SU-DHL-6 (cell line): Measurements from ENCODE around the gene FTCDNL1.

Experiments used
- H2AFZ ChIP-seq: fragments of 200-600 bp; sonication (generic); 2 replicates; pipeline ENCODE4 v1.6.1; 2014; ENCODE audit warnings: low read depth, mild to moderate bottlenecking, moderate library complexity, mixed read lengths, antibody characterized with exemption, low read length; ENCODE audit not compliant: severe bottlenecking
- H3F3A ChIP-seq: fragments of 200-600 bp; shearing (Covaris generic); 2 replicates; pipeline ENCODE4 v1.6.0; 2016; ENCODE audit warnings: antibody characterized with exemption, mild to moderate bottlenecking; ENCODE audit not compliant: insufficient read depth
- H3K27ac ChIP-seq: fragments of 200-600 bp; sonication (generic); 2 replicates; pipeline ENCODE4 v1.5.1; 2016; ENCODE audit warnings: low read depth, mild to moderate bottlenecking, low read length, moderate library complexity, mixed read lengths
- H3K27me3 ChIP-seq: fragments of 200-600 bp; sonication (generic), shearing (Covaris generic); 2 replicates; pipeline ENCODE4 v1.6.0; 2014; ENCODE audit warnings: mild to moderate bottlenecking, low read length
- H3K36me3 ChIP-seq: fragments of 200-600 bp; sonication (generic); 2 replicates; pipeline ENCODE4 v1.6.1; 2014; ENCODE audit warnings: mild to moderate bottlenecking, low read length, mixed read lengths
- H3K4me2 ChIP-seq: fragments of 300-600, 200-600 bp; shearing (Covaris generic), sonication (generic); 2 replicates; pipeline ENCODE4 v1.6.0; 2014; ENCODE audit warnings: low read length, low read depth, mild to moderate bottlenecking; ENCODE audit not compliant: poor library complexity, severe bottlenecking
- H3K4me3 ChIP-seq: fragments of 200-600 bp; sonication (generic); 2 replicates; pipeline ENCODE4 v1.5.1; 2014; ENCODE audit warnings: antibody characterized with exemption, low read length, mild to moderate bottlenecking, mixed read lengths; ENCODE audit not compliant: insufficient read depth, poor library complexity, severe bottlenecking
- H3K79me2 ChIP-seq: fragments of 200-600 bp; sonication (generic); 2 replicates; pipeline ENCODE4 v1.6.1; 2014; ENCODE audit warnings: mild to moderate bottlenecking, low read length, moderate library complexity; ENCODE audit not compliant: insufficient read depth
- H3K9ac ChIP-seq: fragments of 200-600 bp; sonication (generic); 2 replicates; pipeline ENCODE4 v1.7.0; 2014; ENCODE audit warnings: mild to moderate bottlenecking, low read length
- H3K9me2 ChIP-seq: fragments of 200-600 bp; sonication (generic); replicated peaks from 2 replicates; pipeline ENCODE4 v1.6.1; 2014; ENCODE audit warnings: low read length; ENCODE audit not compliant: insufficient read depth
- H3K9me3 ChIP-seq: fragments of 200-600 bp; sonication (generic); 2 replicates; pipeline ENCODE4 v1.6.1; 2014; ENCODE audit warnings: low read length, mixed read lengths; ENCODE audit not compliant: insufficient read depth
- H4K20me1 ChIP-seq: fragments of 200-600 bp; sonication (generic); 2 replicates; pipeline ENCODE4 v1.6.1; 2014; ENCODE audit warnings: low read depth, mild to moderate bottlenecking, antibody characterized with exemption, low read length, moderate library complexity, mixed read lengths
- EZH2phosphoT487 ChIP-seq: fragments of 200-600 bp; sonication (generic), shearing (Covaris generic); conservative IDR thresholded peaks from 2 replicates; pipeline ENCODE4 v1.6.1; 2018; ENCODE audit warnings: mild to moderate bottlenecking, antibody characterized with exemption, low read length, moderate library complexity, mixed read lengths
- TF ChIP-seq, protein P1 (sequence below): fragments of 200-600 bp; sonication (generic); IDR thresholded peaks from one replicate; pipeline ENCODE4 v1.5.1; 2017; ENCODE audit warnings: antibody characterized with exemption, mild to moderate bottlenecking, low read length, moderate library complexity; ENCODE audit not compliant: insufficient read depth, poor library complexity, severe bottlenecking

Gene FTCDNL1

DNA sequence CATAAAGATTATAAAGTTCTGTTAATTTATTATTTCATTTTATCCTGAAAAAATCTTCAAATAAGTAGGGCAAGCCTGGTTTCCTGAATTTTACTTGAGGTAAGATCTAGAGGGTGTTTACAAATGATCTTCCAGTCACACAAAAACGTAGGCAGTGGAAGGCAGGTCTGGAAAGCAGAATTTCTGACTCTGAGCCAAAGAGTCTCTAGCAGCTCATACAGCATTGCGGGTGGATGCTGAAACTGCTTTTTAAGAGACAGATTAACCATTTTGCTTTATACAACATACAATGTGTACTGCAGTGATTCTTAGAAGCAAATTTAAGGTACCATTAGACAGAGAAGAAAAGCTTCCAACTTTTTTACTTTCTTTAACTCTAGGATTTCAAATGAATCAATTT lies 117.0 kb downstream of the FTCDNL1 start:
- no peaks in the 10 kb centered on the region for H4K20me1 ChIP-seq
- no peaks in the 10 kb centered on the region for H3K27me3 ChIP-seq
- no peak overlapping the region for H3K27ac ChIP-seq
- no peak overlapping the region for H2AFZ ChIP-seq
- H3K9me3 ChIP-seq: no peaks in the 10 kb centered on the region
- H3K36me3 ChIP-seq: no peaks in the 10 kb centered on the region
- no peaks in the 10 kb centered on the region for H3K9me2 ChIP-seq
- TF ChIP-seq EZH2phosphoT487: no peak
- TF ChIP-seq, protein P1, sequence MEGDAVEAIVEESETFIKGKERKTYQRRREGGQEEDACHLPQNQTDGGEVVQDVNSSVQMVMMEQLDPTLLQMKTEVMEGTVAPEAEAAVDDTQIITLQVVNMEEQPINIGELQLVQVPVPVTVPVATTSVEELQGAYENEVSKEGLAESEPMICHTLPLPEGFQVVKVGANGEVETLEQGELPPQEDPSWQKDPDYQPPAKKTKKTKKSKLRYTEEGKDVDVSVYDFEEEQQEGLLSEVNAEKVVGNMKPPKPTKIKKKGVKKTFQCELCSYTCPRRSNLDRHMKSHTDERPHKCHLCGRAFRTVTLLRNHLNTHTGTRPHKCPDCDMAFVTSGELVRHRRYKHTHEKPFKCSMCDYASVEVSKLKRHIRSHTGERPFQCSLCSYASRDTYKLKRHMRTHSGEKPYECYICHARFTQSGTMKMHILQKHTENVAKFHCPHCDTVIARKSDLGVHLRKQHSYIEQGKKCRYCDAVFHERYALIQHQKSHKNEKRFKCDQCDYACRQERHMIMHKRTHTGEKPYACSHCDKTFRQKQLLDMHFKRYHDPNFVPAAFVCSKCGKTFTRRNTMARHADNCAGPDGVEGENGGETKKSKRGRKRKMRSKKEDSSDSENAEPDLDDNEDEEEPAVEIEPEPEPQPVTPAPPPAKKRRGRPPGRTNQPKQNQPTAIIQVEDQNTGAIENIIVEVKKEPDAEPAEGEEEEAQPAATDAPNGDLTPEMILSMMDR: no peak
- H3F3A ChIP-seq: no peaks in the 10 kb centered on the region
- H3K79me2 ChIP-seq: no peaks in the 10 kb centered on the region
- H3K9ac ChIP-seq: no peak overlapping the region
- H3K4me2 ChIP-seq: no peak overlapping the region
- H3K4me3 ChIP-seq: no peak overlapping the region

DNA sequence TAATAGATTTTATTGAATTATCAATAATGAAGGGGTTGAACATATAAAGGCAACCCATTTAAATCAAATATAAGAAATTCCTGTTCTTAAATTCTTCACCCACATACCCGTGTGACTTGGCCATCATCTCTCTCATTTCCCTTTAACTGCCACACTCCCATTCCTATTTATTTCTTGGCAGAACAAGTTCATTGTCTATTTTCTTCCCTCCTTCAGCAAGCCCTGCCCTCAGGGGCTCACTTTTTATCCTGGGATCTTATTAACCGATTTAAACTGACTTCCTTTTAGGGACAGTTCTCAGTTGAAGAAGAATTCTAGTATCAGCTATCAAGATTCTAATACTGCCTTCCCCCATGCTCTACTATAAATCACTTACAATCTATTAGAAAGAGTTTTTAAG lies 123.2 kb downstream of the FTCDNL1 start:
- no peaks in the 10 kb centered on the region for H4K20me1 ChIP-seq
- no peak overlapping the region for H3K4me2 ChIP-seq
- no peaks in the 10 kb centered on the region for H3K27me3 ChIP-seq
- no peaks in the 10 kb centered on the region for H3K79me2 ChIP-seq
- no peak overlapping the region for H3K9ac ChIP-seq
- H3K9me3 ChIP-seq: no peaks in the 10 kb centered on the region
- H3K9me2 ChIP-seq: no peaks in the 10 kb centered on the region
- H2AFZ ChIP-seq: no peak overlapping the region
- H3K27ac ChIP-seq: no peak overlapping the region
- no peaks in the 10 kb centered on the region for H3K36me3 ChIP-seq
- TF ChIP-seq EZH2phosphoT487: no peak
- TF ChIP-seq, protein P1: no peak
- H3K4me3 ChIP-seq: no peak overlapping the region
- H3F3A ChIP-seq: no peaks in the 10 kb centered on the region

DNA sequence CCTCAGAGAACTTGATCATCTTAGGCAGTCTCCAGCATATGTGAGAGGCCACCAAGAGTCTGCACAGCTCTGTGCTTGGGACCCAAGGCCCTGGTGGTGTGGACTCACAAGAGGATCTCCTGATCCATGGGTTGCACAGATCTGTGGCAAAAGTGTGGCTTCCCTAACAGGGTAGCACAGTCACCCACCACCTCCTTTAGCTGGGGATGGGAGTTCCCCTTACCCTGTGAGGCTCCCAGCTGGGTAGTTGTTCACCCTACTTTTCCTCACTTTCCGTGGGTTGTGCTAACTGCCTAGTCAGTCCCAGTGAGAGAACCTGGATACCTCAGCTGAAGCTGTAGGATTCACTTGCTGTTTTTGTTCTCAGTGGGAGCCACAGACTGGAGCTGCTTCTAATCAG lies 123.7 kb downstream of the FTCDNL1 start:
- no peaks in the 10 kb centered on the region for H3K9me3 ChIP-seq
- no peaks in the 10 kb centered on the region for H3F3A ChIP-seq
- H3K9me2 ChIP-seq: no peaks in the 10 kb centered on the region
- TF ChIP-seq, protein P1: no peak
- TF ChIP-seq EZH2phosphoT487: no peak
- no peak overlapping the region for H3K4me3 ChIP-seq
- H3K4me2 ChIP-seq: no peak overlapping the region
- no peak overlapping the region for H3K27ac ChIP-seq
- no peaks in the 10 kb centered on the region for H4K20me1 ChIP-seq
- no peaks in the 10 kb centered on the region for H3K79me2 ChIP-seq
- no peak overlapping the region for H2AFZ ChIP-seq
- no peaks in the 10 kb centered on the region for H3K27me3 ChIP-seq
- H3K9ac ChIP-seq: no peak overlapping the region
- H3K36me3 ChIP-seq: no peaks in the 10 kb centered on the region
